OCI-M1 (cell line): ENCODE data around the gene ABHD15.
"Not testable (repeated sequence)": the region's sequence is repeated elsewhere in the genome, so short reads cannot be mapped to it uniquely, and the experiment has no call there.

Experiments
- DNase-seq: peaks from one replicate; lab custom pipeline; 2025; lab: John Stamatoyannopoulos, UW

The ABHD15 gene

DNA sequence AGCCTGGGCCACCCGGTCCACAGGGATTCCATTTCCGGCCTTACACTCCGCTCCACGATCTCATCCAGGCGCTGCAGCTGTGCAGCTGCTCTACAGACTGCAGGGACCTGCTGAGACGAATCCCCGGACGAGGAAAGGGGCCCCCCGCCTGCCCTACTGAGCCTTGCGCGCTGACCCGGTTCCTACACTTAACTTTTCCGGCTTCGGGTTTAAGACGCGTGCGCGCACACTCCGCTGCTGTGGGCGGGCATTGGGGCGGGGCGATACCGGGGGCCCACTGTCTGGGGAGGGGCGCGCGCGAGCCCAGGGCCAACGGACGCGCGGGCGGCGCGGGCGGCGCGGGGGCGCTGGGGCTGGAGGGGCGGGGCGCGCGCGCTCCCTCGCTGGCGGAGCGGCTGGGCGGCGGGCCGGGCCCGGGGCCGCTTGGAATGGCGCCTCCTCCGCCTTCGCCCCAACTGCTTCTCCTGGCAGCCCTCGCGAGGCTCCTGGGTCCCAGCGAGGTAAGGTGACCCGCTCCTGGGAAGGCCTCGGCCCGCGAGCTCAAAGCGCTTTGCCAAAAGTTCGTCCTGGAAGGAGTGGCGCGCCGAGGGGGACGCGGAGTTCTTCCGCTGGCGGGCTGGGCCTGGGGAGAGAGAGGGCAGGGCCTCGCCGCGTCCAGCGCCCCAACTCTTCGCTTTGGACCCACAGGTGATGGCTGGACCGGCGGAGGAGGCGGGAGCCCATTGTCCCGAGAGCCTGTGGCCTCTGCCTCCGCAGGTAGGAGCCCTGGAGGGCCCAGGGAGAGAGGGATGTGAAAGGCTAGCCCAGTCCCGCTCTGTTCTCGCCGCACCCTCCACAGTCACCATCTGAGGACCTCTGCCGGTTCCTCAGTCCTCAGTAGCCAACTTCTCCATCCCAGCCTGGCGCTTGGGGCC lies 1.8 kb upstream of the ABHD15 start, which contains the start of gene TP53I13:
TSS of gene TP53I13 (plus strand) at position 371 of the 914 bp plus-strand sequence. CDS start at position 429, 58 bp downstream.
- peak; percentile 85 for DNase-seq

DNA sequence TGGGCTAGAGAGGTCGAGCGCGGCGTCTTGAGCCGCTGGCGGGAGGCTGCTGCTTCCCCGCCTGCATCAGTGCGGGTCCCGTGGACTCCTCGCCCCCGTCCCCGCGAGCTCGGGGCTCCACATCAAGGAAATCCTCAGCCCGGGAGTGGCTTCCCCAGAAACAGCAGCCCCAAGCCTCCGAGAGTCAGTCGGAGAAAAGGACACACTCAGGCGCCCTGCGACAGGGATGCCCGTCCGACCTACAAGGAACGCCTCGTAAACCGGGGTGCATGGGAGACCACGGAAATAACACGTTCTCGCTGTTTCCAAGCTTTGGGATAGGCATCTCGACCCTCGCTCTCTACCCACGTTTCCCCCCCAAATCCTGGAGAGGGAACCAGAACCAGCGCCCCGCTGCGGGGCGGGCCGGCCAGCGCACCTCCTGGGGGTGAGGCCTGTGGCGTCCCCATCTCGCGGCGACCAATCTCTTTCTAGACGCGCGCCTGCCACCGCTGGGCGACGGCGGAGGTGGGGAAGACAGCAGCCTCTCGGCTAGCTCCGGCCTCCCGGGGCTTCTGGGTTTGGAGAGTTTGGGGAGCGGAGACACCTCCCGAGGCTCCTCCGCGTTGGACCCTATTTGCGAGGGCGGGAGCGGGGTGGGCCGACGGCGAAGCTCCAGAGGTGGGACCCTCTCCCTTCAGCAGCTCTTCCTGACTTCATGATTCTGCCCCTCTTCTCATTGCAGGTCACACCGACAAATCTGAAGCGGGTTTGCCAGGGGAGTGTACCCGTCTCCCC lies 905 bp upstream of the ABHD15 start:
- peak; percentile 75 for DNase-seq

DNA sequence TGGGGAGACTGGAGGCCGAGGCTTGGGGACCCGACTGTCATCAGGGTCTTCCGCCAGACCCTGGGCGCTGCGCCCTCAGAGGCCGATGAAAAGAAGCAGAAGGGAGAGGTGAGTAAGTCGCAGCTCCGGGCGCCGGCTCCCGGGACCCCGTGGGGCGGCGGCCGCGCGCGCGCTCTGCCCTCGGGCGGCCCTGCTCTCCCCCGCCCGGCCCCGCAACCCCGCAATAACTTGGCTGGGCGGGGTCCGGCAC lies 392 bp upstream of the ABHD15 start:
- DNase-seq, result no peak

DNA sequence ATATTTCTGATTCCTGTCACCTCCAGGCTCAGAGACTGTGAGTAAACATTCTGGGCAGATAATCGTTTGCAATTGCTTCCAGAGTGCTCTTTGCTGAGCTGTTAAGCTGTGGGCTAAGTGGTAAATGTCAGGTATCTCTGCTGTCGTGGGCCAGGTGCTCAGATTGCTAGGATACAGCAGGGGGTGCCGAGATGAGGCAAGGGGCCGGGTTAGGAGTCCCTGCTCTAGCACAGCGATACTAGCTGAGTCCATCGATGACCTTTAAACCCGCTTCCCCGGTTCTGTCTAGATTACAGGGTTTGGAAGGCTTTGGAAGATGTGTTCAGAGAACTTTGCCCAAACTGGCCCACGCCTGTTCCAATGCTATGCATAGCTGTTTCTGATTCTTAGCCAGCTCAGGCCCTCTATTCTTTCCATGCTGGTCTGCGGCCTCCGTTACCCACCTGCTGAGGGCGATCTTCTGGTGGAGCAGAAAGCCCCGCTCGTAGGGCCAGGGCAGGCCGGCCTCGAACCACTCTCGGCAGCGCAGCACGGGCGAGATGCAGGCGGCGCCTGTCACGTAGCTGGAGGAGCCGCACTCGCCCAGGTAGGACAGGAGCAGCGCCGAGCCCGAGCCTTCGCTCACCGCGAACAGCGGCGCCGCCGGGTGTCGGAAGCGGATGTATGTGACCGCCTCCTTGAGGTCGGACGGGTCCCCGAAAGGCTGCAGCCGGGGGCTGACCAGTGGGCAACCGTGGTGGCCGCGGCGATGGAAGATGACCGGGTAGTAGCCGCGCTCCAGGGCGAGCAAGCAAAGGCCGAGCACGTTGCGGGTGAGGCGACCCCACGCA lies 979 bp downstream of the ABHD15 start:
- no peak for DNase-seq

DNA sequence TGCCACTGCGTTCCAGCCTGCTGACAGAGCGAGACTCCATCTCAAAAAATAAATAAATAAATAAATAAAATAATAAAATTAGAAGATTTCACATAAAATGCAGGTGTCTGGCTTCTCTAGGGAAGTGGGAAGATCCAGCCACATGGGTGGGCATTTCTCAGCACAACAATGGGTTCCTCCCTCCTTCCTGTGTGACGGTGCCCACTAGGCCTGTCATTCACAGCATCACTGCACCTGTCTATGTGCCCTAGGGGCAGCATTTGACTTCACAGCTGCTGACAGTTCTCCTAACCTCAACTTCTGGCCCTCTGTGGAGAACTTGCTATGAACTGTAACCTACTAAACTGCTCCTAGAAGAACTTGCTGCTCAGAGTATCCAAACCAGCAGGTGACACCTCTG lies 3.0 kb downstream of the ABHD15 start:
- DNase-seq, result no peak

DNA sequence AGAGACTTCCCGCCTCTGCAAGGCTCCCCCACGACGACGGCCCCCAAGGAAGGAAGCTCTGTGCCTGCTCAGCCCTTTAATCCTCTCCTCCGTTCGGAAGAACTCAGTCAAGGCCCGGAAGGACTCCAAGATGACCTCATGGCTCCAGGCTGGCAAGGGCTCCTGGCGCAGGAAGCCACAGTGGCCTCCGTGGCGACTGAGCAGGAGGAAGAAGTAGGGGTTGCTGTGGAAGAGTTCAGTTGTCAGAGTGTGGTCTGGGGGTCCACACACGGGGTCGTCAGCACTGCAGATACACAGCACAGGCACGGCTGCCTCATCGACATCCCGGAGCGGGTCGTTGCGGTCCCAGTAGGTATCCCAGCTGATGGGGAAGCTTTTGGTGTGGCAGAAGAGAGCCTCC lies 4.2 kb downstream of the ABHD15 start:
- no peak for DNase-seq

DNA sequence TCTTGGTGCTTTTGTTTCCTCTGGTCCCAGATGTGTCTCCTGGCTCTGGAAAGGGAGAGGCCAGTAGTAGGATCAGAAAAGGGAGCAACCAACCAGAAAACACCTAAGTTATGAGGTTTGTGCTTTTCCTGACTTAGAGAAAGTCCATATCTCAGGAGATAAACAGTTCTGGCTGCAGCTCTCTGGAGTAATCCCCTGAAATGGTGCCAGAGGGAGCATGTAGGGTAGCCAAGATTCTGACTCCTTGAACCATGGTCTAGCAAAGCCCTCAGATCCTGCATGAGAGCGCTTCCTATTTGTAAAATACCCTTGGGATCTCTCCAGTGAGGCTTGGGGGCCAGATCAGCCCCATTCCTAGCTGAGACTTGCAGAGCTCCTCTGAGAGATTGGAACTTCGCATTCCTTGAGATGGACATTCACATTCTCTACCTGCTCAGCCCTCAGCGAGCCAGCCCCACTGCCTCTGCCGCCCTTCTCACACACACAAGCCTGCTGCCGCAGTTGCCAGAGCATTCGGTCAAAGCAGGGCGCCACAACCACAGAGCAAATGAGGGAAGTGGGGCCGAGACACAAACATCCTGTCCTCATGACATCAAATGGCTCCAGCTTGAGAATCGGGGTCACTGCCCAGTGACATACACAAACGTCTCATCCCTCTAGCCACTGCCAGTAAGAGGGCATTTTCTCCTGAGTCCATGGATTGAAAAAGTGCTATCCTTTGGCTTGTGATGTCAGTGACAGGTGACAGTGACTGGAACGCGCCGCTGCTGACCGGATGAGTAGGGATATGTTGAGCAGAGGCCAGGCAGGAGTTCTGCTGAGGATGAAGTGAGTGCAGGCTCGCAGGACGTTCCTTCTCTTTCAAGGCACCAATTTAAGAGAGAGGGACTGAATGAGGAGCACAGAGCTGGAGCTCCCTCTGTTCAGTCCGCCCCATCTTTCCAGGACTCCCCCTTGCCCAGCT lies 5.0 kb downstream of the ABHD15 start:
- DNase-seq, result no peak

DNA sequence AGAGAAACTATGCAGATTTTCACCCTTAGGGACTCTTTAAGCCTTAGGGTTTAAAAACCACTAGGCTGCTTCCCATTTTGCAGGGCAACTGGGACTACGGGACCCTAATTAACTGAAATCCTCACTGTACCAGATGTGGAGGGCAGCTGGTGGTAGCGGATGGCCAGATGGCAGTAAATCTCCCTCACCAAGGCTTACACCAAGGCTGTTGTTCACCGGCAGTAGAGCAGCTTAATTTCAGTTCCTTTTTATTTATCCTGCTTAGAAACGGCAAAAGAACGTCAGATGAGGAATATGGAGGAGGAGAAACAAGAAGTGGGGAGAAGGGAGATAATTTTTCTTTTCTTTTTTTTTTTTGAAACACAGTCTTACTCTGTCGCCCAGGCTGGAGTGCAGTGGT lies 6.5 kb downstream of the ABHD15 start:
- DNase-seq, result no peak

DNA sequence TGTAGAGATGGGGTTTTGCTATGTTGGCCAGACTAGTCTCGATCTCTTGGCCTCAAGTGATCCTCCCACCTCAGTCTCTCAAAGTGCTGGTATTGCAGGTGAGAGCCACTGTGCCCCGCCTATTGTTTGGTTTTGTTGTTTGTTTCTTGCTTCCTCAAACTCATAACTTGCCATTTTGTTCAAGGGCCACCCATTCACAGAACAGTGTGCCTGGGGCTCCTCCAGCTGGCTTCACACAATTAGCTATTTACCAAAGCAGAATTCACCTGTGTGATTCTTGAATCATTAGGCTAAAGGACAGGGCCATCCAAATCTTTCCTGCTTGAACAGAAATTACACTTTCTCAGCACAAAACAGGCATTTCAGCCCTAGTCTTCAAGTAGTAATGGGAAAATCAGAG lies 7.2 kb downstream of the ABHD15 start:
- no peak for DNase-seq

DNA sequence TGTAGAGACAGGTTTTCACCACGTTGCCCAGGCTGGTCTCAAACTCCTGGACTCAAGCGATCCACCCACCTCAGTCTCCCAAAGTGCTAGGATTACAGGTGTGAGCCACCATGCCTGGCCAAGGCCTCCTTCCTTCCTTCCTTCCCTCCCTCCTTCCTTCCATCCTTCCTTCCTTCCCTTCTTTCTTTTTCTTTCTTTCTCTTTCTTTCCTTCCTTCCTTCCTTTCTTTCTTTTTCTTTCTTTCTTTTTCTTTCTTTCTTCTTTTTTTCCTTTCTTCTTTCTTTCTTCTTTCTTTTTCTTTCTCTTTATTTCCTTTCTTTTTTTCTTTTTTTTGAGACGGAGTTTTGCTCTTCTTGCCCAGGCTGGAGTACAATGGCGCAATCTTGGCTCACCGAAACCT lies 8.7 kb downstream of the ABHD15 start:
- DNase-seq, result not testable (repeated sequence)

DNA sequence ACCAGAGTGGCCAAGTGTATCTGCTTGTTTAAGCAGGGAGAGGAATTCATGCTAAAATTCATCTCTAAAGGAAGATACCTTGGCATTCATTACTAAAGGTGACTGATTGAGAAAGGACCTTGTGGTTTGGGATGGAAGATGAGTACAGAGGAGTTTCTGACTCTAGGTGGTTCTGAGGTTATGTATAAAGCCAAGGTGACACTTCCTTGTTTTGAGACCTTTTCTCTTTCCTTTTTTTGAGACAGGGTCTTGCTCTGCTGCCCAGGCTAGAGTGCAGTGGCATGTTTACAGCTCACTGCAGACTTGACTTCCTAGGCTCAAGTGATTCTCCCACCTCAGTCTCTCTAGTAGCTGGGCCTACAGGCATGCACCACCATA lies 9.1 kb downstream of the ABHD15 start:
- no peak for DNase-seq

DNA sequence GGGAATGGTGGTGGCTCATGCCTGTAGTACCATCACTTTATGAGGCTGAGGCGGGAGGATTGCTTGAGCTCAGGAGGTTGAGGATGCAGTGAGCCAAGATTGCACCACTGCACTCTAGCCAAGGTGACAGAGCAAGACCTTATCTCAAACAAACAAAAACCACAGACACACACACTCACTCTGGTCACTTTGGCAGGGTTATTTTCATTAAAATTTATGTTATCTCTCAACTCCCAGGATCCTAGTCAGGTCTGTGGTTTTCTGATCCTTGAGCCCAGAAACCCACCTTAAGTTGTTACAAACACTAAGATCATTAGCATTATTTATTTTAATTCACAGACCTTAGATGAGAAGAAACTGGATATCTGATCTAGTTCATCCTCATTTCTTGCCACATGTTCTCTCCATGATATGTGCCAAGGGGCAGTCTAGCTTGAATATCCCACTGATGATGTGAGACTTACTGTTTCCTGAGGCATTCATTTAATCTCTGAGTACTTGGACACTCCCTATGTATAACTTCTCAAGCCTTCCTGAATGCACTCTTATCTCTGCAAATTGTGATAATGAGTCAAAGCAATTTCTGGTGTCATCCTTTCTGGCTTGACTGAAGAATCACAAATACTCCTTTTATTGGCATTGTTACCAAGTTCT lies 9.6 kb downstream of the ABHD15 start:
- peak; percentile 82 for DNase-seq

DNA sequence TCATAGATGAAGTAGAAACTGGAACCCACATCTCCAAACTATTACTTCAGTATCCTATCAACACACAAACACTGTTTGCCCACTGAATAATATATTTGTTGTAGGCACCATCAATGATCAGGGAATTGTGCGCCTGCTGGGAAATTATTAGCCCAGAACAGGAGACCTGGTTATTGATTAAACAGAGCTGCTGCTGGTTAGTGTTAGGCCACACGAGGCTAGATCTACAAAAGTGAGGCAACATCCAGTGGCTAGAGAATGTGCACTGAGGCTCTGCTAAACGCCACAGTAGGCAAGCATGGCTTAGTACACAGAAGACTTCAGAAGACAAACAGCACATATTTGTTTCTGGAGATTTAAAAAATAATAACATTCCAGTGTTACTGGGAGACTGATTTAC lies 11.0 kb downstream of the ABHD15 start:
- no peak for DNase-seq

DNA sequence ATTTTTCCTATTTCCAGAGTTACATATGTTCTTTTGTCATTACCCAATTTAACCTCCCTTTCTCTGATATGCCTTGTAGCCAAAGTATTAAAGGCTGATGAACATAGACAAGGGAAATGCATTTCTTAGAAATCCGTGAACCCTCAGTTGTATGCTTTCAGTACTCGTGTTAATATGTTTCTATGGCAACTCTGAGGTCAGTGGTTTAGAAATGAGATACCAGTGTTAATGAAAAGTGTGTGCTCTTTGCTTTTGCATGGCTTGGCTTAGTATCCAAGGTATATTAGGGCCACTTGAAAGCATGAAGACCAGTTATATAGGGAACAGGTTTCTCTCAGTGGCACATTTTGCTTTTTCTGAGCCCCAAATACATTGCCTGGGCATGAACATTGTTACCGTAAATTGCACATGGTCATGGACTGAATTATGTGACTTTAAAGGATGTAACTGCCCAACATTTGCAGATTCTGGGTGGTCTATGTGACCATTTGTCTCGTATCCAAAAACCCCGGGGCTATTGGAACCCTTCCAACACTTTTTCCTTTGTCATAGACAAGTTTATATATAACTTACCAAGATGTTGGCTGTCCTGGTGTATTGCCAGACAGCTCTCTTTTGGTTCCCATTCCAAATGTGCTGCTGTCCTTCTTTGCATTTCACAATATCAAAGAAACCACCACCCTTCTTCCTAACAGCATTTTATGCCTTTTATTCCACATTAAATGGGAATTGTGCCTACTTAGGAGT lies 17.5 kb downstream of the ABHD15 start:
- DNase-seq, result peak; percentile 76

DNA sequence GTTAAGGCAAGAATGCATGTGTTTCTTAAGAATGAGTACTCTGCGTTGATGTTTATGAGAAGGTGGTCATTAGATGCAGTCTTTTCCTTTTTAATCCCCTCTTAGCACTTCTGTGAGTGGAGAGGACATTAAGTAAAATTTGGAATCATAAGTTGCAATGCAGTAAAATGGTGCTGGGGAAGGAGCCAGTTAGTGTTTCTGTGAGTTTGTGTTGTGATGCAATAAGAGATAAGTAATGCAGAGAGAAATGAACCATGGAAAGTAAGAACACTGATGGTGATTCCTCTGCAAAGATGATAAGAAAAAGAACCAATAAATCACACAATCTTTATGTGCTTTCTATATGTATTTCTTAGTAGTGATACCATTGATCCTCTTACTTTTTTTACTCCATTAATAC lies 20.0 kb downstream of the ABHD15 start:
- peak; percentile 32 for DNase-seq

DNA sequence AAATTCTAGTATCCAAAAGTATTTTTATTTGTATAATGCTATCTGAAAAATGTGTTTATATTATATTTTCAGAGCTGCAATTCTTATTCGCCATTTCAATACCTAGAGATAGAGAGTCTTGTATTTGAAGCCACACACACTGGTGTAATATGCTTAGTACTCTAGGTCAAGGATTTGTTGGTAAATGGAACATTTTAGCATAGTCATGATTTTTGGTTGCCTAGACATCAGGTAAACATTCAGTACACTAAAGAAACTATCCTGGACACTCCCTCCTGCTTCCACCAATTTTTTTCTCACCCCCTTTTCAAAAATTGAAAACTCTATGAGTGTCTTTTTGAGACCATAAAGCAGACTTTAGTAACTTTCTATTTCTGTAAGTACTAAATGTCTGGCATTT lies 20.8 kb downstream of the ABHD15 start:
- peak; percentile 32 for DNase-seq

DNA sequence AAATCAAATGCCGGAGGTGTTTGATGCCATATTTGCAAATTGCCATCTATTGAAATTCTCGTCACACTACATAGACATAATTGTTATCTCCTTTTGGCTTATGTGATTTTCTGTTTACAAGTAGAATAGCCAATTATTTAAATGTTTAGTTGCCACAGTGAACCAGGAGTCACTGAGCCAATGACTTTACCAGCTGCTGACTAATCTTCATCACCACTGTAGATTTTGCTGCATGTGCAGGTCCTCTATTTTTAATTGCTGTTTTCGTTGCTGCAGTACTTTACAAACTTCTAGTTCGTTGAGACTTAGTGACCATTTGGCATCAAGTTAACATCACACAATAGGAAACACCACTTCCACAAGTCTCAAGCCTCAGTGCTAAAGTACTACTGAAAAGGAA lies 22.8 kb downstream of the ABHD15 start:
- DNase-seq, result no peak

DNA sequence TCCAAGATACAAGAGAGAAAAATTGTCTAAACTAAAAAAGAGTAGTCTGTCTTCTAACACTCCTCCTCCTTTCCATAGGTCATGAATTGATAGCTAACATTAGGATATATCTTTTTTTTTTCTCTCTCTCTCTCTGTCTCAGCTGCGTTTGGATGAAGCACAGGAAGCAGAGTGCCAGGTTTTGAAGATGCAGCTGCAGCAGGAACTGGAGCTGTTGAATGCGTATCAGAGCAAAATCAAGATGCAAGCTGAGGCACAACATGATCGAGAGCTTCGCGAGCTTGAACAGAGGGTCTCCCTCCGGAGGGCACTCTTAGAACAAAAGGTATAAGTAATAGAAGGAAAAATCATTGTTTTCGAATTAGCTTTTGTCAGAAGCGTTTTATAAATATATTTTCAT lies 32.9 kb downstream of the ABHD15 start:
- DNase-seq, result no peak

DNA sequence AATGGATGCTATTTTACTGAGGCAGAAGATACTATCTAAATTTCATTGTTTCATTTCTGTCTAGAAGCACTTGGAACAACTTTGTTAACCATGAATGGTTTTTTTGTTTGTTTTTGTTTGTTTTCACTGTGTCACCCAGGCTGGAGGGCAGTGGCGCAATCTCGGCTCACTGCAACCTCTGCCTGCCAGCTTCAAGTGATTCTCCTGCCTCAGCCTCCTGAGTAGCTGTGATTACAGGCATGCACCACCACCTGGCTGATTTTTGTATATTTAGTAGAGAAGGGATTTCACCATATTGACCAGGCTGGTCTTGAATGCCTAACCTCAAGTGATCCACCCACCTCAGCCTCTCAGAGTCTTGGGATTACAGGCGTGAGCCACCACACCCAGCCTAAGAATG lies 40.5 kb downstream of the ABHD15 start:
- no peak for DNase-seq

DNA sequence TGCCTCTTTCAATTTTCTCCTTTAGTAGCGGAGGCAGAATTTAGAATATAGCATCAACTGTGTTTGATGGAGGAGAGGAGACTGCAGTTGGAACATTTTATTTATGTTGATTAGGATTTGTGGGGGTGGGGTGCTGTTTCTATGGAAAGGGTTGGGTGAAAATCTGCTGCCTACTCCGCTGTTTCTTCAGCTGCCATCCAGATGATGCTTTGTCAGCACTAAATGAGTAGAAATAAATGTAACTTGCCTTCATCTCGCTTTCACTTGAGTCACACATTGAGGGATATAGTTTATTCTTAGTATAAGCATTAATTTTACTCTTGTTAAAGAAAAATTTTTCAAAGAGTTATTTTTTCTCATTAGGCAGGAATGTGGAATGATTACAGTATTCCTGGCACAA lies 42.1 kb downstream of the ABHD15 start:
- no peak for DNase-seq
